WTC11 (cell line): ENCODE measurements around the gene AP5M1. TPM values are rescaled to one million over a fixed set of nuclear protein-coding genes. Genes with fewer than 3 reads are reported as not detected.

Experiments used
- ATAC-seq: fragments of 200-7000 bp; cut with Tn5 transposase; 2 replicates; pipeline ENCODE4 v1.10.0; 2021; ENCODE audit warnings: mild to moderate bottlenecking, moderate library complexity
- CTCF ChIA-PET: fragments of 300-600 bp; sonication (Branson Sonifier 250); formaldehyde crosslinking; loops from one replicate; lab custom pipeline; 2021; ENCODE audit warnings: antibody characterized with exemption; lab: Charles Lee
- POLR2A ChIA-PET: fragments of 350-600 bp; sonication (Branson Sonifier 250); formaldehyde crosslinking; loops from one replicate; lab custom pipeline; 2021; ENCODE audit warnings: antibody characterized with exemption; lab: Charles Lee
- DNase-seq: peaks from one replicate; pipeline ENCODE4 v3.0.0; 2021; ENCODE audit warnings: low spot score
- H3K27ac Mint-ChIP-seq: 2 replicates; pipeline ENCODE4 v1.8.0; 2021; ENCODE audit warnings: mixed read lengths
- H3K27me3 Mint-ChIP-seq: 2 replicates; pipeline ENCODE4 v1.8.0; 2021; ENCODE audit warnings: low read depth, mild to moderate bottlenecking, moderate library complexity, mixed read lengths
- H3K36me3 Mint-ChIP-seq: 2 replicates; pipeline ENCODE4 v1.8.0; 2021; ENCODE audit warnings: mixed read lengths
- H3K4me1 Mint-ChIP-seq: 2 replicates; pipeline ENCODE4 v1.8.0; 2022; ENCODE audit warnings: mixed read lengths
- H3K4me3 Mint-ChIP-seq: 2 replicates; pipeline ENCODE4 v1.8.0; 2021; ENCODE audit warnings: mild to moderate bottlenecking, moderate library complexity, mixed read lengths
- H3K9me3 Mint-ChIP-seq: 2 replicates; pipeline ENCODE4 v1.8.0; 2021; ENCODE audit warnings: mixed read lengths
- FOXP1 ChIP-seq: sonication (generic); formaldehyde crosslinking; IDR thresholded peaks from 2 replicates; pipeline ENCODE4 v1.8.0; 2022; ENCODE audit warnings: missing genetic modification reagents, mild to moderate bottlenecking, moderate library complexity, borderline replicate concordance
- JAZF1 ChIP-seq: fragments of 250-450 bp; sonication (Bioruptor Pico); IDR thresholded peaks from 2 replicates; pipeline ENCODE4 v1.9.0; 2021; ENCODE audit warnings: moderate library complexity, mild to moderate bottlenecking, inconsistent platforms
- JUN ChIP-seq: sonication (generic); formaldehyde crosslinking; IDR thresholded peaks from 2 replicates; pipeline ENCODE4 v1.8.0; 2023; ENCODE audit warnings: mild to moderate bottlenecking, missing genetic modification reagents
- MYBL2 ChIP-seq: sonication (generic); formaldehyde crosslinking; IDR thresholded peaks from 2 replicates; pipeline ENCODE4 v1.8.1; 2023; ENCODE audit warnings: mild to moderate bottlenecking, moderate library complexity, missing genetic modification reagents
- PRRX2 ChIP-seq: fragments of 250-450 bp; sonication (Bioruptor Pico); IDR thresholded peaks from 2 replicates; pipeline ENCODE4 v1.8.0; 2021; ENCODE audit warnings: mild to moderate bottlenecking
- RORB ChIP-seq: fragments of 250-450 bp; sonication (Bioruptor Pico); IDR thresholded peaks from 2 replicates; pipeline ENCODE4 v1.9.0; 2021; ENCODE audit warnings: mild to moderate bottlenecking
- SMAD3 ChIP-seq: sonication (generic); formaldehyde crosslinking; IDR thresholded peaks from 2 replicates; pipeline ENCODE4 v1.8.0; 2022; ENCODE audit warnings: missing genetic modification reagents, mild to moderate bottlenecking, borderline replicate concordance
- TEAD4 ChIP-seq: sonication (generic); formaldehyde crosslinking; IDR thresholded peaks from 2 replicates; pipeline ENCODE4 v1.8.0; 2022; ENCODE audit warnings: mild to moderate bottlenecking, missing genetic modification reagents
- ZNF219 ChIP-seq: sonication (generic); formaldehyde crosslinking; IDR thresholded peaks from 2 replicates; pipeline ENCODE4 v1.8.0; 2023; ENCODE audit warnings: missing genetic modification reagents, mild to moderate bottlenecking, borderline replicate concordance
- ZNF317 ChIP-seq: sonication (generic); formaldehyde crosslinking; IDR thresholded peaks from 2 replicates; pipeline ENCODE4 v1.8.1; 2023; ENCODE audit warnings: low read depth, mild to moderate bottlenecking, moderate library complexity, missing genetic modification reagents, borderline replicate concordance
- ZNF423 ChIP-seq: fragments of 250-450 bp; sonication (Bioruptor Pico); IDR thresholded peaks from 2 replicates; pipeline ENCODE4 v2.1.2; 2022; ENCODE audit warnings: mild to moderate bottlenecking, moderate library complexity
- ZNF671 ChIP-seq: fragments of 250-450 bp; sonication (Bioruptor Pico); IDR thresholded peaks from 2 replicates; pipeline ENCODE4 v1.8.0; 2021; ENCODE audit warnings: mild to moderate bottlenecking
- total RNA-seq: library from RNA; stranded (reverse); gene quantifications from 3 replicates; pipeline ENCODE4 v1.2.3, GENCODE V29; 2021
- TF ChIP-seq, protein P1 (sequence below): sonication (generic); formaldehyde crosslinking; IDR thresholded peaks from 2 replicates; pipeline ENCODE4 v1.8.0; 2023; ENCODE audit warnings: missing genetic modification reagents, mild to moderate bottlenecking, borderline replicate concordance
- TF ChIP-seq, protein P2 (sequence below): sonication (generic); formaldehyde crosslinking; IDR thresholded peaks from 2 replicates; pipeline ENCODE4 v1.8.1; 2023; ENCODE audit warnings: mild to moderate bottlenecking, moderate library complexity, missing genetic modification reagents
- TF ChIP-seq, protein P3 (sequence below): sonication (generic); formaldehyde crosslinking; IDR thresholded peaks from 2 replicates; pipeline ENCODE4 v1.8.0; 2022; ENCODE audit warnings: mild to moderate bottlenecking, missing genetic modification reagents
- TF ChIP-seq, protein P4 (sequence below): sonication (generic); formaldehyde crosslinking; IDR thresholded peaks from 2 replicates; pipeline ENCODE4 v1.8.1; 2023; ENCODE audit warnings: mild to moderate bottlenecking, missing genetic modification reagents
- TF ChIP-seq, protein P5 (sequence below): sonication (generic); formaldehyde crosslinking; IDR thresholded peaks from 2 replicates; pipeline ENCODE4 v1.8.0; 2022; ENCODE audit warnings: mild to moderate bottlenecking, missing genetic modification reagents
- TF ChIP-seq, protein P6 (sequence below): sonication (generic); formaldehyde crosslinking; IDR thresholded peaks from 2 replicates; pipeline ENCODE4 v1.8.0; 2022; ENCODE audit warnings: mild to moderate bottlenecking, missing genetic modification reagents
- TF ChIP-seq, protein P7 (sequence below): fragments of 250-450 bp; sonication (Bioruptor Pico); IDR thresholded peaks from 2 replicates; pipeline ENCODE4 v1.9.0; 2021; ENCODE audit warnings: mild to moderate bottlenecking

Gene AP5M1
- total RNA-seq, 1 experiment from 2014 or later, result 48.5 TPM

DNA sequence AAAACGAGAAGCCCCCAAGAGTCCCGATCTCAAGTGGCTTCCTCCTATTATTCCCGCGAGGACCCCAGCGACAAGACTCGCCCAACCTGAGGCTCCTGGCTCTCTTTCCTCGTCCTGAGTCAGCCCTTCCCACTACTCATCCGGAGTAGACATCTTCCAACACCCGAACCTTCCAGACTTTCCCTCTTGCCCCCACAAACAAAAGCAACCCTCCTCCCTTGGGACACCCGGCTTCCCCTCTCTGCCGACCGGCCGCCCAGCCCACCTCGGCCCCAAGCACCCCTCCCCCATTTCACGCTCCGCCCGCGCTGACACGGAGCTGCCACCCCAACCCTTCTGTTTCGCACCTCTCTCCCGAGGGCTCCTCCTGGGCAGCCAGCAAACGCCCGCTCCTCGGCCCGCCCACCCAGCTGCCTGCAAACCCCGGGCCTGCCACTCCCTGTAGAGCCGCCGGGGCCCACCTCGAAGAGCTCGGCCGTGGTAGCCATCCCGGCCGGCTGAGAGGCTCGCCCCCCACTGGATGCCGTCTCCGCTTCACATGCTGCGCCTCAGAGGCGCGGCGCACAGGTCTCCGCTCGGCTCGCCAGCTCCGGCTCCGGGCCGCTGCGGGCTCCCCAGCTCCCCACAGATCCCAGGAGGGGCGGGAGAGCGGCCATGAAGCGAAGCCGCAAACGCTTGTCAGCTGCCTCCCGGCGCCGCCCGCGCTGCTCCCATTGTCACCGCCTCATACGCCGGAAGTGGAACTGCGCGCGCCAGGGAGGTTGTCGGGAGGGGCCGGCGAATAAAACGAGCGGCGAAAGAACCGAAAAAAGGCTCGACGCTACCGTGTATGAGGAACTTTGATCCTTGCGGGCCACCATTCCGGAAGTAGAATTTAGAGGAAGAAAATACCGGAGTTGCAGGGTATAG, at the start of gene AP5M1, which contains the start of gene EXOC5 (continued):
- TF ChIP-seq, protein P1, sequence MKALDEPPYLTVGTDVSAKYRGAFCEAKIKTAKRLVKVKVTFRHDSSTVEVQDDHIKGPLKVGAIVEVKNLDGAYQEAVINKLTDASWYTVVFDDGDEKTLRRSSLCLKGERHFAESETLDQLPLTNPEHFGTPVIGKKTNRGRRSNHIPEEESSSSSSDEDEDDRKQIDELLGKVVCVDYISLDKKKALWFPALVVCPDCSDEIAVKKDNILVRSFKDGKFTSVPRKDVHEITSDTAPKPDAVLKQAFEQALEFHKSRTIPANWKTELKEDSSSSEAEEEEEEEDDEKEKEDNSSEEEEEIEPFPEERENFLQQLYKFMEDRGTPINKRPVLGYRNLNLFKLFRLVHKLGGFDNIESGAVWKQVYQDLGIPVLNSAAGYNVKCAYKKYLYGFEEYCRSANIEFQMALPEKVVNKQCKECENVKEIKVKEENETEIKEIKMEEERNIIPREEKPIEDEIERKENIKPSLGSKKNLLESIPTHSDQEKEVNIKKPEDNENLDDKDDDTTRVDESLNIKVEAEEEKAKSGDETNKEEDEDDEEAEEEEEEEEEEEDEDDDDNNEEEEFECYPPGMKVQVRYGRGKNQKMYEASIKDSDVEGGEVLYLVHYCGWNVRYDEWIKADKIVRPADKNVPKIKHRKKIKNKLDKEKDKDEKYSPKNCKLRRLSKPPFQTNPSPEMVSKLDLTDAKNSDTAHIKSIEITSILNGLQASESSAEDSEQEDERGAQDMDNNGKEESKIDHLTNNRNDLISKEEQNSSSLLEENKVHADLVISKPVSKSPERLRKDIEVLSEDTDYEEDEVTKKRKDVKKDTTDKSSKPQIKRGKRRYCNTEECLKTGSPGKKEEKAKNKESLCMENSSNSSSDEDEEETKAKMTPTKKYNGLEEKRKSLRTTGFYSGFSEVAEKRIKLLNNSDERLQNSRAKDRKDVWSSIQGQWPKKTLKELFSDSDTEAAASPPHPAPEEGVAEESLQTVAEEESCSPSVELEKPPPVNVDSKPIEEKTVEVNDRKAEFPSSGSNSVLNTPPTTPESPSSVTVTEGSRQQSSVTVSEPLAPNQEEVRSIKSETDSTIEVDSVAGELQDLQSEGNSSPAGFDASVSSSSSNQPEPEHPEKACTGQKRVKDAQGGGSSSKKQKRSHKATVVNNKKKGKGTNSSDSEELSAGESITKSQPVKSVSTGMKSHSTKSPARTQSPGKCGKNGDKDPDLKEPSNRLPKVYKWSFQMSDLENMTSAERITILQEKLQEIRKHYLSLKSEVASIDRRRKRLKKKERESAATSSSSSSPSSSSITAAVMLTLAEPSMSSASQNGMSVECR (CRISPR knock-in tag), result peak; percentile 79; the same call in 1 of the 2 replicates

DNA sequence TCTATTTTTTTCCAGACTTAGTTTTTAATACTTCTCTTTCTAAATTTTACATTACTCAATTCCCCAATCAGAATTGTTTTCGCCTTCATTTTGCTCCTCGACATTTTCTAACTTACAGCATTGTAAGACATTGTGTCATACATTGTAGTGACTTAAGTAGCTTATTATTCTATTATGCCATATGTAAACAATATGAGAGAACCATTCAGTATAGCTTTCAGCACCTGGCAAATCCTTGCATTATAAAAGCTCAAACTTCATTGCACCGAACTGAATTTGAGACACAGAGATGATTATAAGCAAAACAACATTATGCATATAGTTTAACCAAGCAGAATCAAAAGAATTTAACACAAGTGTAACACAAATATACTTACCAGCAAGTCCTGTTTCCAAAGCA, 46.8 kb upstream of the AP5M1 start:
- peaks cover 14% of the 10 kb centered on the region for H3K36me3 Mint-ChIP-seq
- TF ChIP-seq, protein P2, sequence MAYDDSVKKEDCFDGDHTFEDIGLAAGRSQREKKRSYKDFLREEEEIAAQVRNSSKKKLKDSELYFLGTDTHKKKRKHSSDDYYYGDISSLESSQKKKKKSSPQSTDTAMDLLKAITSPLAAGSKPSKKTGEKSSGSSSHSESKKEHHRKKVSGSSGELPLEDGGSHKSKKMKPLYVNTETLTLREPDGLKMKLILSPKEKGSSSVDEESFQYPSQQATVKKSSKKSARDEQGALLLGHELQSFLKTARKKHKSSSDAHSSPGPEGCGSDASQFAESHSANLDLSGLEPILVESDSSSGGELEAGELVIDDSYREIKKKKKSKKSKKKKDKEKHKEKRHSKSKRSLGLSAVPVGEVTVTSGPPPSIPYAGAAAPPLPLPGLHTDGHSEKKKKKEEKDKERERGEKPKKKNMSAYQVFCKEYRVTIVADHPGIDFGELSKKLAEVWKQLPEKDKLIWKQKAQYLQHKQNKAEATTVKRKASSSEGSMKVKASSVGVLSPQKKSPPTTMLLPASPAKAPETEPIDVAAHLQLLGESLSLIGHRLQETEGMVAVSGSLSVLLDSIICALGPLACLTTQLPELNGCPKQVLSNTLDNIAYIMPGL (CRISPR knock-in tag), result no peak
- TF ChIP-seq FOXP1 (CRISPR knock-in tag) (no peak), ZNF423 (CRISPR knock-in tag) (no peak), ZNF671 (CRISPR knock-in tag) (no peak), ZNF219 (no peak), ZNF317 (CRISPR knock-in tag) (no peak), SMAD3 (no peak), TEAD4 (CRISPR knock-in tag) (no peak), JUN (CRISPR knock-in tag) (no peak), MYBL2 (no peak), PRRX2 (CRISPR knock-in tag) (no peak), RORB (CRISPR knock-in tag) (no peak), JAZF1 (no peak)
- TF ChIP-seq, protein P3, sequence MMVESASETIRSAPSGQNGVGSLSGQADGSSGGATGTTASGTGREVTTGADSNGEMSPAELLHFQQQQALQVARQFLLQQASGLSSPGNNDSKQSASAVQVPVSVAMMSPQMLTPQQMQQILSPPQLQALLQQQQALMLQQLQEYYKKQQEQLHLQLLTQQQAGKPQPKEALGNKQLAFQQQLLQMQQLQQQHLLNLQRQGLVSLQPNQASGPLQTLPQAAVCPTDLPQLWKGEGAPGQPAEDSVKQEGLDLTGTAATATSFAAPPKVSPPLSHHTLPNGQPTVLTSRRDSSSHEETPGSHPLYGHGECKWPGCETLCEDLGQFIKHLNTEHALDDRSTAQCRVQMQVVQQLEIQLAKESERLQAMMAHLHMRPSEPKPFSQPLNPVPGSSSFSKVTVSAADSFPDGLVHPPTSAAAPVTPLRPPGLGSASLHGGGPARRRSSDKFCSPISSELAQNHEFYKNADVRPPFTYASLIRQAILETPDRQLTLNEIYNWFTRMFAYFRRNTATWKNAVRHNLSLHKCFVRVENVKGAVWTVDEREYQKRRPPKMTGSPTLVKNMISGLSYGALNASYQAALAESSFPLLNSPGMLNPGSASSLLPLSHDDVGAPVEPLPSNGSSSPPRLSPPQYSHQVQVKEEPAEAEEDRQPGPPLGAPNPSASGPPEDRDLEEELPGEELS (CRISPR knock-in tag), result no peak
- TF ChIP-seq, protein P4, sequence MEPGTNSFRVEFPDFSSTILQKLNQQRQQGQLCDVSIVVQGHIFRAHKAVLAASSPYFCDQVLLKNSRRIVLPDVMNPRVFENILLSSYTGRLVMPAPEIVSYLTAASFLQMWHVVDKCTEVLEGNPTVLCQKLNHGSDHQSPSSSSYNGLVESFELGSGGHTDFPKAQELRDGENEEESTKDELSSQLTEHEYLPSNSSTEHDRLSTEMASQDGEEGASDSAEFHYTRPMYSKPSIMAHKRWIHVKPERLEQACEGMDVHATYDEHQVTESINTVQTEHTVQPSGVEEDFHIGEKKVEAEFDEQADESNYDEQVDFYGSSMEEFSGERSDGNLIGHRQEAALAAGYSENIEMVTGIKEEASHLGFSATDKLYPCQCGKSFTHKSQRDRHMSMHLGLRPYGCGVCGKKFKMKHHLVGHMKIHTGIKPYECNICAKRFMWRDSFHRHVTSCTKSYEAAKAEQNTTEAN (CRISPR knock-in tag), result no peak
- TF ChIP-seq, protein P5, sequence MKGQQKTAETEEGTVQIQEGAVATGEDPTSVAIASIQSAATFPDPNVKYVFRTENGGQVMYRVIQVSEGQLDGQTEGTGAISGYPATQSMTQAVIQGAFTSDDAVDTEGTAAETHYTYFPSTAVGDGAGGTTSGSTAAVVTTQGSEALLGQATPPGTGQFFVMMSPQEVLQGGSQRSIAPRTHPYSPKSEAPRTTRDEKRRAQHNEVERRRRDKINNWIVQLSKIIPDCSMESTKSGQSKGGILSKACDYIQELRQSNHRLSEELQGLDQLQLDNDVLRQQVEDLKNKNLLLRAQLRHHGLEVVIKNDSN (CRISPR knock-in tag), result no peak
- TF ChIP-seq, protein P6, sequence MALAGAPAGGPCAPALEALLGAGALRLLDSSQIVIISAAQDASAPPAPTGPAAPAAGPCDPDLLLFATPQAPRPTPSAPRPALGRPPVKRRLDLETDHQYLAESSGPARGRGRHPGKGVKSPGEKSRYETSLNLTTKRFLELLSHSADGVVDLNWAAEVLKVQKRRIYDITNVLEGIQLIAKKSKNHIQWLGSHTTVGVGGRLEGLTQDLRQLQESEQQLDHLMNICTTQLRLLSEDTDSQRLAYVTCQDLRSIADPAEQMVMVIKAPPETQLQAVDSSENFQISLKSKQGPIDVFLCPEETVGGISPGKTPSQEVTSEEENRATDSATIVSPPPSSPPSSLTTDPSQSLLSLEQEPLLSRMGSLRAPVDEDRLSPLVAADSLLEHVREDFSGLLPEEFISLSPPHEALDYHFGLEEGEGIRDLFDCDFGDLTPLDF (CRISPR knock-in tag), result no peak
- TF ChIP-seq, protein P7, sequence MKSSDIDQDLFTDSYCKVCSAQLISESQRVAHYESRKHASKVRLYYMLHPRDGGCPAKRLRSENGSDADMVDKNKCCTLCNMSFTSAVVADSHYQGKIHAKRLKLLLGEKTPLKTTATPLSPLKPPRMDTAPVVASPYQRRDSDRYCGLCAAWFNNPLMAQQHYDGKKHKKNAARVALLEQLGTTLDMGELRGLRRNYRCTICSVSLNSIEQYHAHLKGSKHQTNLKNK, result no peak
- TF ChIP-seq, all 79 proteins: peak for 0
- DNase-seq (no peak), ATAC-seq (no peak)
- no peak overlapping the region for H3K27ac Mint-ChIP-seq
- H3K27me3 Mint-ChIP-seq, result no peaks in the 10 kb centered on the region
- CTCF ChIA-PET, result no interaction called here
- H3K9me3 Mint-ChIP-seq, result no peaks in the 10 kb centered on the region
- H3K4me3 Mint-ChIP-seq, result no peak overlapping the region
- POLR2A ChIA-PET, result no interaction called here
- peaks cover 38% of the 10 kb centered on the region for H3K4me1 Mint-ChIP-seq
